ENCODE data around the gene REEP3.

- TF ChIP-seq POLR2AphosphoS5 (IDR thresholded peaks at IDR 0.05; ENCODE audit: low read depth, low read length) = no peak
- TF ChIP-seq SIN3A (IDR thresholded peaks at IDR 0.05; ENCODE audit: borderline replicate concordance, insufficient read depth, low read length) = no peak
- TF ChIP-seq FOXP2 (optimal IDR thresholded peaks at IDR 0.05; ENCODE audit: borderline replicate concordance, extremely low read depth, extremely low read length, insufficient read depth) = no peak
- no peak for TF ChIP-seq REST (IDR thresholded peaks at IDR 0.05; ENCODE audit: insufficient read depth in 1 of 2, low read depth in 2 of 2, low read length in 2 of 2)
- TF ChIP-seq TAF1 (IDR thresholded peaks at IDR 0.05; ENCODE audit: borderline replicate concordance, insufficient read depth, low read length) = no peak
Observed at GRCh38 chr10:63562857-63563256, 41.7 kb downstream of the REEP3 start.
